Activated CD4-positive, CD25-positive, alpha-beta regulatory T cell treated with anti-CD3 and anti-CD28 coated beads, Interleukin-2, amount 50 U/mL, for 24 hours (primary cell): Measurements from ENCODE around the gene OAT.

ENCODE experiments used
- ATAC-seq, 2 donors: fragments of 150-1000 bp; cut with Tn5 transposase; one replicate each; pipeline ENCODE4 v1.10.0; 2021; ENCODE audit warnings: mild to moderate bottlenecking in 1 of 2, moderate library complexity in 1 of 2

The OAT gene

GRCh38 chr10:124402273-124402672, 16.4 kb downstream of the OAT start:
- ATAC-seq, result no peak

DNA sequence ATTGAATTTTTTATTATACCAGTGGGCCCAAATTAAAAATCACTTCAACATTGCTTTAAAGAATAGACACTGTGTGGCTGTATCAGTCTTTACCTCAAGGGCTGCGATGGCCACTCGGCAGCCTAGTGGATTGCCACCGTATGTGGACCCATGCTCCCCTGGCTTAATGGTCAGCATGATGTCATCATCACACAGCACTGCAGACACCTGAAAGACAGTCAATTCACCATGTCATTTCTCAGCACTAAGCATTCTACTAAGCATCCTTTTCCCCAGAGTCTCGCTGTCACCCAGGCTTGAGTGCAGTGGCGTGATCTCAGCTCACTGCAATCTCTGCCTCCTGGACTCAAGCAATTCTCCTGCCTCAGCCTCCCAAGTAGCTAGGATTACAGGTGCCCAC, 17.1 kb downstream of the OAT start:
- no peak for ATAC-seq

GRCh38 chr10:124394583-124394982, 24.1 kb downstream of the OAT start:
- ATAC-seq, result no peak

DNA sequence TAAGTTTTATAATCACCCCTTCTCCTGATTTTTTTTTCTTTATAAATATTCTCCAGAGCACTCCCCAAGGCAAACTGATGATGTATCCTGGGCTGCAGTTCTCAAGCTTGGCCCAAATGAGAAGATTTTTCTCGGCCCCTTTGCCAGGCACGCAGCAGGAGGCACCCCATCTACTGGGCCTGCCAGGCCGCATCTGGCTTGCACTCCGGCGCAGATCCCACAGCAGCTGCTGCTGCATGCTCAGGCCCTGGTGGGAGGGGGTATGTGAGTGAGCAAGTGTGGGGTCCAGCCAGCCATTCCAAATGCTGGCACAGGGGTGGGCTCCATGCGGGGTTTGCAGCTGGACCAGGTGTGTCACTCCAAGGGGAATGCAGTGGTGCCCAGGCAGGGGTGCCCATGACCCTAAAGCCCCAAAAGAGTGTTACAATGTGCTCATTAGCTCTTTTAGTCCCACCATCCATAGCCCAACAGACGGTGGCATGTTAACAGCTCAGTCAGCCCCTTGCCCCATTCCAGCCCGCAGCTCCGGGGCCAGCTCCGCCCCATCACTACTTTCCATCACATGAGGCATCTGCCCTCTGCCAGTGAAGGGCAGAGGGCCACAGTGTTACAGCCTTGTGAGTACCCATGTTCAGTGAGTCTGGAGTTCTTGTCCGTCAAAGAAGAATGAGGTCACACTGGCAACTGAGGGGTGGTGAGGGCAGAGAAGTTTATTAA, 25.9 kb downstream of the OAT start:
- no peak for ATAC-seq

DNA sequence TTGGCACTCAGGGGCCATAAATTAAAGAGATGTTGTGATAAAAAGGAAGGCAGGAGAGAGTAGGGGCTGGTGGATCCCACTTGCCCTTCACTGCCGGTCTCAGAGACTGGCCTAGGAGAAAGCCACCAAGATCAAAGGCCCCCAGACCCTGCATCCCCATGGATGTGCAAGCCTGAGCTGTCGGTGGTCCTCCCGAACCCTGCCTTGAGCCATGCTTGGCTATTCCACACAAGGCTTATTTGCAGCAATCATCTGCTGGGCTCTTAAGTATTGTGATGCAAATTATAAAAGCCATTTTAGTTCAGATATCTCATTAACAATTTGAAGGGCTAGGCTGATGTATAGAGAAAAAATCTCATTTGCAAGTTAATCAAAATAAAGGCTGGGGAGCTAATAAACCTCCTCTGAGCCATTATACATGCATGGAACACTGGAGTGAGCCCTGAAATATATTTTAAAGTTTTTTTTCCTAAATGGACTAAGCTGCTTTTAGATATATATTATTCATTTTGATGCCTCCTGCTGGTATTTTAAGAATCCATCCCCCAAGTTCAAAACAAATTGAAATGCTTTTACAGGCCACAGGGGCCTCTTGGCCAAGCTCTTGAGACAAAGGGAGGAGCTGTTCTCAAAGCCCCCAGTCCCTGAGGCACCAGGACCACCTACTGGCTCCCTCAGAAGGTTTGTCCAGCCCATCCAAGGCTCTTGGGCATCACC, 28.1 kb downstream of the OAT start:
- no peak for ATAC-seq

DNA sequence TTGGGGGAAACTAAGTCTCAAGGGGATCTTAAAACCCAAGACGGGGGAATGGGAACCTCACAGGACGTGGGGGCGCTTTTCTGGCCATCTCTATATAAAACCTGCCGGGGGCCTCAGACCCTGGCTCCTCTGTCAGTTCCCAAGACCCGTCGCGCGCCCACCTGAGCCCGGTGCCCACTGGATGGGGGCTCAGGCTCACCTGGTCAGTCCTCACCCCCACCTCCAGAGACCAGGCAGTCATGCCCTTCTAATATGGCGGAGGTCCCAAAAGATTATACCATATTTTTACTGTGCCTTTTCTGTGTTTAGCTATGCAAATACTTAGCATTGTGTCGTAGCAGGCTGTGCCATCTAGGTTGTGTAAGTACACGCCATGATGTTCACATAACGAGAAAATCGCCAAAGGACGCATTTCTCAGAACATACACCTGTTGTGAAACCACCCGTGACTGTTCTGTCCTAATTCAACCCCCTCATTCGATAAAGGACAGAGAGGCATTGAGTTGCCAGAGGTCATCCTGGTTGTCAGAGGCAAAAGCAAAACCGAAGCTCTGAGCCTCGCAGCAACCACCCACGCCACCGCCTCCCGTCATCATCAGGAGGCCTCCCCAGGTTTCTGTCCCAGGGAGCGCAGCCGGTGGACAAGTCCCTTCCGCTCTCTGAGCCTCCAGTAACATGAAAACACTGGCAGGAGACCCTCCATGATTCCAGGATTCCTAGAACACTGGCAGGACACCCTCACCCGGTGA, 28.9 kb downstream of the OAT start:
- ATAC-seq, result no peak

GRCh38 chr10:124388823-124389612, 29.7 kb downstream of the OAT start:
- ATAC-seq, result peak; percentile 95 to 98

- ATAC-seq, result no peak
Measured at GRCh38 chr10:124388476-124388822, 30.3 kb downstream of the OAT start.

GRCh38 chr10:124387078-124387874, 31.4 kb downstream of the OAT start:
- ATAC-seq, result no peak

- ATAC-seq, result no peak
Measured at GRCh38 chr10:124386186-124387077, 32.3 kb downstream of the OAT start.

- no peak for ATAC-seq
Measured at GRCh38 chr10:124385627-124386185, 33.0 kb downstream of the OAT start.

DNA sequence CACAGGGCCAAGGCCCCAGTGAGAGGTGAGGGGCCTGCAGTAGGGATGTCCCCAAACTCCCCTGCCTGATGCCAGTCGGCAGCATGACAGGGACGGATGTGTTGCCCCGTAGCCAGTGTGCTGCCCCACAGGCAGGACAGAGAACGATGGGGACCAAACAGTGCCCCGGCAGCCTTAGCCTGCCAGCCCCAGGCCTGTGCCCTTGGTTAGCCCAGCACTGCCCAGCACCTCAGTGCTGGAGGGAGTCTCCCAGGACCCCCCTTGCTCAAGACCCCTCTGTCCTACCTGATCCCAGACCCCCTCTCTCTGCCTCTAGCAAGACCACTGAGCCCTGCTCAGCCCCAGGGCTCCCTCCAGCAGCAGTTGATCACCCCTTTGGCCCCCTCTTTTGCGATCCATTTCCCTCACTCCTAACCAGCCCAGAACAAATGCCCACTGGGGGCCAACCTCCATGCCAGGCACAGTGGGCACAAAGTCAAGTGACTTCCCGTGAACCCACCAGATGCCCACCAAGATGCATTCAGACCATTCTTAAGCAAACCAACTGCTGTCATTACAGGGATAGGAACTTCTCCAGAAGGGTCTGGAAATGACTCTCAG, 34.0 kb downstream of the OAT start:
- no peak for ATAC-seq

DNA sequence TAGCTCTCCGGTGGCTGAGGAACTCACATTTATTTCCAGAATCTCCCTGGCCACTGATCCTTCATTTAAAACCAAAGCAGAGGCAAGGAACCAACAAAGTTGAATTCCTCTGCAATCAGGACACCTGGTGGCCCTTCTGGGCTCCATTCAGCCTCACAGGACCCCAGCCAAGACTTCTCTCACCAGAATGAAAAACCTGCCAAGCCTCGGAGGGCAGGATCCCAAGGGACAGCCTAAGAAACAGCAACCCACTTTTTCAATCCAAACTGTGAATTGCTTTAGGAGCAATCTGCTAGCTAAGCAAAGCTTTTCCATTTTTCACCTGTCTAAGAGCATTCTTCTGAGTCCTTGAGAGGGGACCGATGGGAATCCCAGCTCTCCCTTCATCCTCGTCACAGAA, 34.6 kb downstream of the OAT start:
- no peak for ATAC-seq

- ATAC-seq, result no peak
Measured at GRCh38 chr10:124383496-124383895, 35.2 kb downstream of the OAT start.

- no peak for ATAC-seq
Measured at GRCh38 chr10:124381011-124381611, 37.6 kb downstream of the OAT start.

GRCh38 chr10:124380256-124380995, 38.3 kb downstream of the OAT start:
- ATAC-seq, result no peak

DNA sequence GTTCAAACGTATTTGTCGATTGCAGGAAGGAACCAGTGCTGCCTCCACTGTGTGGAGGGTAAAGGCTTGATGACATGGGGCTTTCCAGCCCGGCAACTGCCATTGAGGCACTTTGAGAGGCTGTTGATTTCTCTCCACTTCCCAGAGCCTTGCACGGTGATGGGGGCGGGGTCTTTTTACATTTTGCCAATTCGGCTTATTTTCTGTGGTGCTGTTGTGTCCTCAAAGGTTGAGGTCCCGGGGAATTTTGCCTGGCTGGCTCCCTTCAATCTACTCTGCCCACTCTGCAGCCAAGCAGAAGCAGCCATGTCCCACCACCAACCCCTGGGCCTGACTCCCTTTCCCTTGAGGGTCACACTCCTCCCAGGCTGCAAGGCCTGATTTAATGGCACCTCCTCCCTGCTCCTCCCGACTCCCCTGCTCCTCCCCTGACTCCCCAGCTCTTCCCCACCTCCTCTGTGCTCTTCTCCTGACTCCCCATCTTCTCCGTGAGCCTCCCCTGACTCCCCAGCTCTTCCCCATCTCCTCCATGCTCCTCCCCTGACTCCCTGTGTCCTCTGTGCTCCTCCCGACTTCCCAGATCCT, 39.0 kb downstream of the OAT start:
- ATAC-seq, result no peak

GRCh38 chr10:124378881-124379471, 39.7 kb downstream of the OAT start:
- no peak for ATAC-seq
